GM13977 (cell line): ENCODE data around the gene ZMIZ1.

ENCODE experiments used
- DNase-seq: peaks from one replicate; pipeline ENCODE4 v3.0.0; 2012; ENCODE audit warnings: low spot score
- in situ Hi-C: fragments of 300-500 bp; cut with MboI; formaldehyde crosslinking; loops from one replicate; pipeline ENCODE4 v1.12.0; 2022; ENCODE audit warnings: low sequenced_read_pairs, low pct_unique_long_range_greater_than_20kb, mixed read lengths, inconsistent platforms; ENCODE audit not compliant: unreplicated experiment
- TF ChIP-seq, protein P1 (sequence below): IDR thresholded peaks from 2 replicates; pipeline ENCODE4 v1.5.1; 2012; ENCODE audit warnings: mild to moderate bottlenecking, control low read depth; ENCODE audit not compliant: insufficient read depth; ENCODE audit errors: extremely low read depth, missing control alignments

The ZMIZ1 gene

DNA sequence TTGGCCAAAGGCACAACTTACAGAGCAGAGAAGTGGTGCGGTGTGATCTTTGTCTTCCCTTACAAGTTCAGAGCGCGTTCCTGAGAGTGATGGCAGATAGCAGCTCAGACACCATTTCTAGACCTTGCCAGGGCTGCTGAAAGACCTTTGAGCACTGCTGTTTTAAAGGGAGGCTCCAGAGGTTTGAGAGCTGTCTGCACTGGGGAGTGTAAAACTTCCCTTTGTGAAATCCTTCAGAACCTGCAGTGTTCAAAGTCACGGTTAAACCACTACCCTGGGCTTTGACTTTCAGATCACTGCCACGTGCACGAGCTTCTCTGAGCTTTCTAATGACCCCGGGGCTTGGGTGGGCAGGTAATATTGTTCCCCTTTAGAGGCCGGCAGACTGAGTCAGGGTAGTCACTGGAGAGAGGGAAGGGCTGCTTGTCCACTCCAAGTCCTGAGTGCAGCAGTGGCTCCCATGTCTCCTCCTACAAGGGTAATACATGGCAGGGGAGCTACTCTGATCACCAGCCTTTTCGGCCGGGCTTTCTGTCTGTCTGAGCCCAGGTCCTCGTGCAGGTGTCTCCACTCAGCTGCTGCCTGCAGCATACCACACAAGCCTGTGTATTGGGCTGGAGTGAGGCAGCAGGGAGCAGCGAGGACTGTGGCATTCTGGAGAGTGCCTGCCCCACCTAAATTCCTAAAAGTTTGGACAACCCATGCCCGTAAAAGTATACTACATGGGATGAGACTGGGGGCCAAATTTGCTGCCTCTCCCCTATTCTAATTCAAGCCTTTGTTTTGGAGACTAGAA is 63.3 kb downstream of the ZMIZ1 start:
- in situ Hi-C loops = no loop called here
- DNase-seq = no peak
- TF ChIP-seq, protein P1, sequence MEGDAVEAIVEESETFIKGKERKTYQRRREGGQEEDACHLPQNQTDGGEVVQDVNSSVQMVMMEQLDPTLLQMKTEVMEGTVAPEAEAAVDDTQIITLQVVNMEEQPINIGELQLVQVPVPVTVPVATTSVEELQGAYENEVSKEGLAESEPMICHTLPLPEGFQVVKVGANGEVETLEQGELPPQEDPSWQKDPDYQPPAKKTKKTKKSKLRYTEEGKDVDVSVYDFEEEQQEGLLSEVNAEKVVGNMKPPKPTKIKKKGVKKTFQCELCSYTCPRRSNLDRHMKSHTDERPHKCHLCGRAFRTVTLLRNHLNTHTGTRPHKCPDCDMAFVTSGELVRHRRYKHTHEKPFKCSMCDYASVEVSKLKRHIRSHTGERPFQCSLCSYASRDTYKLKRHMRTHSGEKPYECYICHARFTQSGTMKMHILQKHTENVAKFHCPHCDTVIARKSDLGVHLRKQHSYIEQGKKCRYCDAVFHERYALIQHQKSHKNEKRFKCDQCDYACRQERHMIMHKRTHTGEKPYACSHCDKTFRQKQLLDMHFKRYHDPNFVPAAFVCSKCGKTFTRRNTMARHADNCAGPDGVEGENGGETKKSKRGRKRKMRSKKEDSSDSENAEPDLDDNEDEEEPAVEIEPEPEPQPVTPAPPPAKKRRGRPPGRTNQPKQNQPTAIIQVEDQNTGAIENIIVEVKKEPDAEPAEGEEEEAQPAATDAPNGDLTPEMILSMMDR = no peak

DNA sequence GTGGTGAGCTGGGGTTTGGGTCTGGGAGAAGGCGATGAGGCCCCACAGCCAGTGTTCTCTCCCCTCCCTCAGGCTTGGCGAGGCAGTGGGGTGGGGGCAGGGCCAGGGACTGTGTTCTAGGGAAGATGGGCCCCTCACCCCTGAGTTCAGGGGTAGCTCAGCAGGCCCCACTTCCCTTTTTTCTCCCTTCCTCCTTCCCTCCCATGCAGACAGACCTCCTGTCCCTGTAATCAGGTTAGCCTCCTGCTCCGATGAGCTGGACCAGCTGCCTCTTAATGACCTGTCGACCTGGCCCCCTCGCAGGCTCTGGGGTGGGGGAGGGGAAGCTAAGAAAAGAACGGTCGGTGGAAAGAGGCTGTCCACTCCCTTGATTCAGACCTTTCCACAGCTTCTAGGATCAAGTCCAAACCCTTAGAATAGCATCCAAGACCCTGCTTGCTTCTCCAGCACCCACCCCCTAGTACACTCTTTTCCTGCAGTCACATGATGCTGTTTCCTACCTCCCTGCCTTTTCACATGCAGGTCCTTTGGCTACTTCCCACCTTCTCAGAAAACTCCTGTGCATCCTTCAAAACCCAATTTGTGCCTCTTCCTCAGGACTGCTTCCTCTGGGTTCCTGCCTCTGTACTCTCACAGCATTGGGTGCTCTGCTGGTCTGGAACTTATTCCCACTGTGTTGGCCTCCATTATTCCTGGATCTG is 64.1 kb downstream of the ZMIZ1 start:
- TF ChIP-seq, protein P1 = no peak
- in situ Hi-C loops = no loop called here
- DNase-seq = no peak

DNA sequence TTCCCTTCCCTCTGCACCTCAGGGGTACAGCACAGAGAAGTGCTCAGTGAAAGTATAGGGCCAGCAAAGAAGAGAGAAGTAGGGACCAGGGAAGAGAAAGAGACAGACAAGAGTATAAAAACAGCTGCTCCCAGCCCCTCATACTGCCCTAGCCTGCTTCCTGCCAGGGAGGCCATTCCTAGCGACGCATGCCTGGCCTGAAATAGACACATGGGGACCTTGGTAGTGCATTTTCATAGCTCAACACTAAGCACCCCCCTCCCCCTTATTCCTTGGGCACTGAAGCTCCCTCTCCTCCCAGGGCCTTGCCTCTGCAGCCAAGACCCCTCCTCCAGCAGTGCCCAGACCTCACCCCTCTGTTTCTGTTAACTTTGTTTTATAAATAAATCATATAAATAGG is 64.7 kb downstream of the ZMIZ1 start:
- TF ChIP-seq, protein P1 = no peak
- in situ Hi-C loops = no loop called here
- no peak for DNase-seq

DNA sequence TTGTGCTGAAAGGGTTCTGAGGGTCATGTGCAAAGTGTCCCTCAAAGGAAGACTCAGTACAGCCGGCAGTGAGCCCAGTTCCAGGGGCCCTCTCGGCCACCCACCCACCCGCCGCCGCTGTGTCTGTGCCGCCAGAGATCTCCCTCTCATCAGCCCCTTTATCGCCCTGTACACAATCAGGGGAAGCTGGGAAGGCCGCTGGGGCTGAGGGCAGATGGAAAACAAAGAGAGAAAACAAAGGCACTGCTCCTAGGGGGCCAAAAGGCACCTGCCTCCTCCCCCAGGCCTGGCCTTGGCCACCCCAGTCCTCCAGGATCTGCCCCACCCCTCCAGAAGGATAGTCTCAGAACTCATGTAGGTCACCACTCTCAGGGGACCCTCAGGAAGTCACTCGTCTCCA is 67.0 kb downstream of the ZMIZ1 start:
- in situ Hi-C loops = no loop called here
- TF ChIP-seq, protein P1 = no peak
- no peak for DNase-seq

DNA sequence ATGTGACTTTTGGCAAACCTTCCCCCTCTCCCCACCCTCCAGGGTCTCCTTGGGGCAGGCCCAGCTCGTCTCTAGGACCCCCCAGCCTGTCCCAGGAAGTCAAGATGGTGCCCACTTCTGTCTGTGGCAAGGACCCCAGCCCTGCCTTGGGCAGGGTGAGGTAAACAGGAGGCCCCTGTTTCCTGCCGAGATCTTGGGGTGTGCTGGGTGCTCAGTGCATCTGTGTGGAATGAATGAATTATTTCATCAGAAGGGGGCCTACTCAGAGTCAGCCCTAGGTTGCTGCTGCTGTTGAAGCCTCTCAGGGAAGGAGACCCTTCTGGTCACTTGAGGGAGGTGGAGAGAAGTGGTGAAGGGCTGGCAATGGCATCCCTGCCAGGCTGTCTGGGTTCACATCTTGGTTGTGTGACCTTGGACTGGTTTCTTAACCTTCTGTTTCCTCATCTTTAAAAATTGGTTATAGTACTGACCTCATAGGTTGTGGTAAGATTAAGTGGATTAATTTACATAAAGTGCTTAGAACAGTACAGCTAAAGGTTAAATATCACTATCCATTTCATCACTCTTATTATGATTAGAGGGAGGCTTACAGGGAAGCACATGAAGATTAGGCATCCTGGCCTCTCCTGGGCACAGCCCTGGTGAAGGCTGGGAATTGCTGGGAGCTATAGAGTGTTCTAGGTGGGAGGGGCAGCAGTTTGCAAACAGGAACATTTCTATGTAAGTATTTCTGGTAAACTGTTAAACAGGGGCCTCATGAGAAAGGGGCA is 67.7 kb downstream of the ZMIZ1 start:
- TF ChIP-seq, protein P1 = no peak
- in situ Hi-C loops = no loop called here
- DNase-seq = no peak

DNA sequence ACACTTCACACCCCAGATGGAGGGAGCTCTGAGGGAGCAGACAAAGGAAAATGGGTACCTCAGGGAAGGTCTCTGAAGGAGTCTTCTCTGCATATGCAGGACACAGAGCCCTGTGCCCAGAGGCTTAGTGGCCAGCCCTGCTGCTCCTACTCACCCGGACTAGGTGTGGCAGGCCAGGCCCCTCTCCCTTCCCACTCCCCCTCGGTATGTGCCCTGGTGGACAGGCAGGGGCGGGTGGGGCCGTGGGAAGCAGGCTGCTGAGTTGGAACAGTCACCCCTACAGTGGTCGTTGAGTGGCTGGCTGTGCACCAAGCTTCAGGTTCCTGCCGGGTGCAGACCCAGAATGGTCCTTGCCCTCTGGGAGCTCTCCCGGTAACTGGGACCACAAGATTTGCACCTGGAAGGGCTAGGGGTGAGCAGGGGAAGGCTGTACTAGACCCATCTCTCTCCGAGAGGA is 68.6 kb downstream of the ZMIZ1 start:
- TF ChIP-seq, protein P1 = no peak
- in situ Hi-C loops = no loop called here
- DNase-seq = no peak
